Kidney epithelial cell (primary cell): Measurements from ENCODE around the gene R3HDM2. TPM values are rescaled to one million over a fixed set of nuclear protein-coding genes. Genes with fewer than 3 reads are reported as not detected.
"Not testable (repeated sequence)": the region's sequence is repeated elsewhere in the genome, so short reads cannot be mapped to it uniquely, and the experiment has no call there.

ENCODE experiments used
- DNase-seq: peaks from one replicate; pipeline ENCODE4 v3.0.0-alpha.2; 2010; ENCODE audit warnings: low read depth
- H3K27me3 ChIP-seq: 2 replicates; pipeline ENCODE4 v1.6.0; 2011; ENCODE audit warnings: low read length; ENCODE audit not compliant: control insufficient read depth, insufficient read depth
- H3K36me3 ChIP-seq: 2 replicates; pipeline ENCODE4 v1.5.1; 2011; ENCODE audit warnings: low read length; ENCODE audit not compliant: control insufficient read depth, insufficient read depth
- H3K4me3 ChIP-seq: 2 replicates; pipeline ENCODE4 v1.5.1; 2011; ENCODE audit warnings: low read depth, mild to moderate bottlenecking, control low read depth, low read length
- total RNA-seq: library from RNA; depleted of rRNA; stranded (reverse); fragments of >200 nt; gene quantifications from 2 replicates; pipeline ENCODE4 v1.2.3, GENCODE V29; 2015
- TF ChIP-seq, protein P1 (sequence below): IDR thresholded peaks from 2 replicates; pipeline ENCODE4 v1.5.1; 2011; ENCODE audit warnings: mild to moderate bottlenecking, moderate library complexity, low read length, control low read depth, inconsistent platforms; ENCODE audit not compliant: insufficient read depth, poor library complexity, severe bottlenecking

The R3HDM2 gene
- total RNA-seq, 1 donor from 2014 or later = 18.5 TPM

DNA sequence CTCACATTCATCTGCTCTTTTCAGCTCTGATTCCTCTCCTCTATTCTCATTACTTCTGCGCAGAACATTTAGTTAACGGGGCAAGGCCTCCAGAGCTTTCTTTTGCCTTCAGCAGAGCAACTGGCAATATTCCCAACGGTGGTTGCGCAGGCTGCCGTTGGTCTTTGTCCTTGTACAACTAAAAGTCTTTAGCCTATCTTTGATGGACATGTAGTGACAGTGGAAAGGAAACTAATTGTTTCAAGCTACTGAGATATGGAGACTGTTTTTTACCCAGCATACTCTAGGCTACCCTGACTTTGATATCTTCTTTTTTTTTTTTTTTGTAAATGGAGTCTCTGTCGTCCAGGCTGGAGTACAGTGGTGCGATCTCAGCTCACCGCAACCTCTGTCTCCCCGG, 12.6 kb downstream of the R3HDM2 start:
- Histone ChIP-seq H3K4me3 (no peak overlapping the region), H3K36me3 (peaks cover 1% of the 10 kb centered on the region), H3K27me3 (no peaks in the 10 kb centered on the region)
- no peak for DNase-seq
- TF ChIP-seq, protein P1, sequence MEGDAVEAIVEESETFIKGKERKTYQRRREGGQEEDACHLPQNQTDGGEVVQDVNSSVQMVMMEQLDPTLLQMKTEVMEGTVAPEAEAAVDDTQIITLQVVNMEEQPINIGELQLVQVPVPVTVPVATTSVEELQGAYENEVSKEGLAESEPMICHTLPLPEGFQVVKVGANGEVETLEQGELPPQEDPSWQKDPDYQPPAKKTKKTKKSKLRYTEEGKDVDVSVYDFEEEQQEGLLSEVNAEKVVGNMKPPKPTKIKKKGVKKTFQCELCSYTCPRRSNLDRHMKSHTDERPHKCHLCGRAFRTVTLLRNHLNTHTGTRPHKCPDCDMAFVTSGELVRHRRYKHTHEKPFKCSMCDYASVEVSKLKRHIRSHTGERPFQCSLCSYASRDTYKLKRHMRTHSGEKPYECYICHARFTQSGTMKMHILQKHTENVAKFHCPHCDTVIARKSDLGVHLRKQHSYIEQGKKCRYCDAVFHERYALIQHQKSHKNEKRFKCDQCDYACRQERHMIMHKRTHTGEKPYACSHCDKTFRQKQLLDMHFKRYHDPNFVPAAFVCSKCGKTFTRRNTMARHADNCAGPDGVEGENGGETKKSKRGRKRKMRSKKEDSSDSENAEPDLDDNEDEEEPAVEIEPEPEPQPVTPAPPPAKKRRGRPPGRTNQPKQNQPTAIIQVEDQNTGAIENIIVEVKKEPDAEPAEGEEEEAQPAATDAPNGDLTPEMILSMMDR = no peak

DNA sequence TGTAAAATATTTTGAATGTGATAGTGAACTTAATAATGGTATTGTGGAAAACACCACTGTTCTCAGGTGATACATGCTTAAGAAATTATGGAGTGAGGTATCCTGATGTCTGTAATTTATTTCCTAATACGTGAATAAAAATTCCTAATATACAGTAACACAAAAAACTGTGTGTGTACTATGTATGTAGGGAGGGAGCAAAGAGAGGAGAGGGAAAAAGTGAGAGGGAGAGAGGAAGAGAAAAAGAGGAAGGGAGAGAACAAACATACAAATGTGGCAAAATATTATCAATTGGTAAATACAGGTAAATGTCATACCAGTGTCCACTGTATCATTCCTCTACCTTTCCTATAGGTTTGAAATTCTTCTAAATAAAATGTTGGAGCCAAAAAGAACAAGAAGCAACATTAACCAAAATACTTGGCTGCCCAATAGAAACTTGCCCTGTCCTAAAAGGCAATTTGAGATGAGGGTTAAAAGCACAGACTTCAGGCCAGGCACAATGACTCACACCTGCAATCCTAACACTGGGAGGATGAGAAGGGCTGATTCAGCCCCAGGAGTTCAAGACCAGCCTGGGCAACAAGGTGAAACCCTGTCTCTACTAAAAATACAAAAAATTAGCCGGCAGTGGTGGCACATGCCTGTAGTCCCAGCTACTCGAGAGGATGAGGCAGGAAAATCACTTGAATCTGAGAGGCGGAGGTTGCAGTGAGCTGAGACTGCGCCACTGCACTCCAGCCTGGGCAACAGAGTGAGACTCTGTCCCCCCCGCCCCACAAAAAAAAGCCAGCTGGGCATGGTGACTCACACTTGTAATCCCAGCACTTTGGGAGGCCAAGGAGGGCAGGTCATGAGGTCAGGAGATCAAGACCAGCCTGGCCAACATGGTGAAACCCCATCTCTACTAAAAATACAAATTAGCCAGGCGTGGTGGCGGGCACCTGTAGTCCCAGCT, 14.5 kb downstream of the R3HDM2 start:
- H3K36me3 ChIP-seq = no peaks in the 10 kb centered on the region
- no peak overlapping the region for H3K4me3 ChIP-seq
- DNase-seq = no peak
- TF ChIP-seq, protein P1 = no peak
- no peaks in the 10 kb centered on the region for H3K27me3 ChIP-seq

DNA sequence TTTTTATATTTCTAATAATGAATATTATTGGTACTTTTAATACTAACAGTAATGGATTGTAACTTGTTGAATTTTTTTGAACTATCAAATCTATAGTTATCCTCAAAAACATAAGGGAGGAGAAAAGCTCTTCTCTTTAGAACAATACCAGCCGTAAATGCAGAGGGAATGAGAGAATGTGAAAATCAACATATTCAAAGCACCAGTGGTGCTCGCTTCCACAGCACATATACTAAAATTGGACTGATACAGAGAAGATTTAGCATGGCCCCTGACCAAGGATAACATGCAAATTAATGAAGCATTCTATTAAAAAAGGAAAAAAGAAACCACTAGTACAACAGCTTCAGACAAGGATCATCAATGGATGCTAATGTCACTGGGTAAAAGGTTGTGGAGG, 15.8 kb downstream of the R3HDM2 start:
- Histone ChIP-seq H3K27me3 (no peaks in the 10 kb centered on the region), H3K36me3 (no peaks in the 10 kb centered on the region), H3K4me3 (no peak overlapping the region)
- DNase-seq = no peak
- TF ChIP-seq, protein P1 = no peak

DNA sequence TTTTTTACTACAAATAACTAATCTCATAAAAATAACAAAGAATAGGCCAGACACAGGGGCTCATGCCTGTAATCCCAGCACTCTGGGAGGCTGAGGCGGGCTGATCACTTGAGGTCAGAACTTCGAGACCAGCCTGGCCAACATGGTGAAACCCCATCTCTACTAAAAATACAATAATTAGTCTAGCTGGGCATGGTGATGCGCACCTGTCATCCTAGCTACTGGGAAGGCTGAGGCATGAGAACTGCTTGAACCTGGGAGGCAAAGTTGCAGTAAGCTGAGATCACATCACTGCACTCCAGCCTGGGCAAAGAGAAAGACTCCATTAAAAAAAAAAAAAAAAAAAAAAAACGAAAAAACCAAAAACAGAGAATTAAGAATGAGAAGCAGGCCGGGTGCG, 16.7 kb downstream of the R3HDM2 start:
- not testable (repeated sequence) for H3K4me3 ChIP-seq, H3K36me3 ChIP-seq, DNase-seq, H3K27me3 ChIP-seq

- Histone ChIP-seq H3K36me3 (no peaks in the 10 kb centered on the region), H3K4me3 (no peak overlapping the region), H3K27me3 (no peaks in the 10 kb centered on the region)
- TF ChIP-seq, protein P1 = no peak
- DNase-seq = no peak
Observed at GRCh38 chr12:57410534-57410933, 20.3 kb downstream of the R3HDM2 start.

GRCh38 chr12:57404966-57405640, 25.7 kb downstream of the R3HDM2 start:
- Histone ChIP-seq H3K36me3 (no peaks in the 10 kb centered on the region), H3K4me3 (no peak overlapping the region), H3K27me3 (no peaks in the 10 kb centered on the region)
- TF ChIP-seq, protein P1 = no peak
- no peak for DNase-seq

GRCh38 chr12:57402156-57402555, 28.7 kb downstream of the R3HDM2 start:
- not testable (repeated sequence) for H3K4me3 ChIP-seq, DNase-seq, H3K36me3 ChIP-seq, H3K27me3 ChIP-seq
